ENCODE results near the gene SOD3.

DNA sequence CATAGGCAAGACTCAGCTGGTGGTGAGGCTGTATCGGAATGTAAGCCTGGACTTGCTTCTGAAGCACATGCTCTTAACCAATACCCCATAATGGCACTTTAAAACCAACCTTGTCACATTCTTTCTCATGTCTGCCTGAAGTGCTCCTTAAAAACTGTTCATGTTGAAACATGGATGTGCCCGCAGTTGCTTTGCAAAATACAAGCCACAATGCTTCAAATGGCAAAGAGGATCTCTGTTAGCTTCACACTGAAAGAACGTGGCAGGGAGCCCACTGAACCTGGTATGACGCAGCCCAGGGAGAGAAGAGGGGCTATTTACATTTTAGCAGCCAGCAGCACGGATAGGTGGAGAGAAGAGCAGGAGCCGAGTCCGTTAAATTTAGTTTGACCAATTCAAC lies 29.3 kb downstream of the SOD3 start:
- no peak for TF ChIP-seq ZSCAN29 (IDR thresholded peaks at IDR 0.05)
- no peak for TF ChIP-seq ZNF780A (CRISPR knock-in tag; IDR thresholded peaks at IDR 0.05)

Data from K562 (cell line).